Effector CD4-positive, alpha-beta T cell (primary cell): ENCODE data around the gene P2RX1.

Experiments used
- DNase-seq: peaks from one replicate; pipeline ENCODE4 v3.0.0-alpha.2; 2020

The P2RX1 gene

DNA sequence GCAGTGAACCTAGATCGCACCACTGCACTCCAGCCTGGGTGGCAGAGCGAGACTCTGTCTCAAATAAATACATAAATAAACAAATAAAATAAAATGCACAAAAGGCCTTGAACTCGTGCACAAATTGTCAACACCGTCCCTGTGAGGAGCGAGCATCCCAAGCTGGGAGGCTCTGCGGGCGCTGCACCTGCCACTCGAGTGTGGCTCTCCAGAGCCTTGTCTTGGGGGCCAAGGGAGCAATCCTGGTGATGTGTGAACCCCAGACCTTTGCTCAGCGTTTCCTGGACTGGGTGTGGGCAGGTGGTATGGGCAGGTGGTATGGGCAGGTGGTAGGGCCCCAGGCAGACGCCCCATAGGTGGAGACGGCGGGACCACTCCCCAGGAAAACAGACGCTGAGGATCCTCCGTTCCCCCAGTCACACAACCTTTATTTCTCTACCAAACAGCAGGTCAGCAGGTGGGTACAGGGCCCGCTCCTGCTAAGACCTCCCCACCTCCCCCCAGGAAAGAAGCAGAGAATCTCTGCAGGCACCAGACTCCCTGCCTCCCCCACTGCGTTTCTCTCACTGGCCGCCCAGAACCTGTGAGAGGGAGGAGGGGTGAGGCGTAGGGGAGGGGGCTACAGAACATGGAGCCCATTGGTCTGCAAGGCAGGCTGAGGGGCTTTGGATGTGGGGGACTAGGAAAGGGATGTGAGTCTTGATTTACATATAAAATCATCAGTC, 7.4 kb upstream of the P2RX1 start:
- no peak for DNase-seq

DNA sequence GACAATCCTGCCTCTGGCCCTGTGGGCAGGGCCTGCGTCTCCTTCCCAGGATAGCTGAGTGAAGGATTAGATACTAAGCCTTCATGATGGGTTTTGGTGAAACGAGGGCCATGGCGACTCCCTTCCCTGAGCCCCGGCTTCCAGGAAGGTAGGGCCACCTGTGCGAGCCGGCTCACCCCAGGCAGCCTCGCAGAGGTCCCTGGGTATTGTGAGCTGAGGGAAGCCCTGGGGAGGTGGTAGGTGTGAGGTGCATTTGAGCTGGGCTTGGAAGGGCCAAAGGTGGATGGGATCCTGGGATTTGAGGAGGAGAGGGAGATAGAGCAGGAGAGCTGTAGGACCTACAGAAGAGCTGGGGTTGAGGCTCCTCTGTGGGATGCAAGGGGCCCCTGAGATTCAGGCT, 6.5 kb upstream of the P2RX1 start:
- DNase-seq, result no peak

DNA sequence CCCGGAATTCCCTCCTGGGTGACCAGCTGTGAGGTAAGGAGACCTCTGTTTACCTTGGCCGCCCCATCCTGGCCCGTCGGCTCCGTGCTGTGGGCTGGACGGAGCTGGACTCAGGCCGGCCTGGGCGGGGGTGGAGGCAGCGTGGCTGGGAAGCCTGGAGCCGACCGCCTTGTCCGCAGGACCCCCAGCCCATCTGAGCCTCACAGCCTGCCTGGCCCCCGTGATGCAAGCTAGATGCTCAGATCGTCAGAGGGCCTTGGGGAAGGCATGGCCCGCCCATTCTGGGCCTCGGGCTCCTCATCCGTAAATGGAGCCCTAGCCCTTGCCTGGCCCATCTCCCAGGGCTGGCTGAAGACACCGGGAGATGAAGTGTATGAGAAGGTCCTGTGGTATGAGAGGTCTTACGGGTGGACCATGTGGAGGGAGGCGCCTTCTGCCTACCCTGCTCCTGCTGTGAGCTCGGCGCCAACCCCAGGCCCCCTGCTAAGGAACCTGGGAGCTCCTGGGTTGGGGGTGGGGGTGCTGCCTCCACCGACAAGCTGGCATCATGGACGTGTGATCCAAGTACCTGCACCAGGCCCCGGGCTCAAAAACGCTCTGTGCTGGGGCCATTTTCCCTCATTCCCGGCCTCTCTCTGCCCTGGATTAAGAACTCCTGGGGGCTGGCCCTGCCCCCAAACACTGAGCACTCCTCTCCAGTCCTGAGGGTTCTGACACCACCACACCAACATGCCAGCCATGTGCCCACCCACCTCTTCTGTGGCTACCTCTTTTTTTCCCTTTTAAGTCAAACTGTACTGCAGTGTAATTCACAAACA, 5.4 kb upstream of the P2RX1 start:
- DNase-seq, result no peak

DNA sequence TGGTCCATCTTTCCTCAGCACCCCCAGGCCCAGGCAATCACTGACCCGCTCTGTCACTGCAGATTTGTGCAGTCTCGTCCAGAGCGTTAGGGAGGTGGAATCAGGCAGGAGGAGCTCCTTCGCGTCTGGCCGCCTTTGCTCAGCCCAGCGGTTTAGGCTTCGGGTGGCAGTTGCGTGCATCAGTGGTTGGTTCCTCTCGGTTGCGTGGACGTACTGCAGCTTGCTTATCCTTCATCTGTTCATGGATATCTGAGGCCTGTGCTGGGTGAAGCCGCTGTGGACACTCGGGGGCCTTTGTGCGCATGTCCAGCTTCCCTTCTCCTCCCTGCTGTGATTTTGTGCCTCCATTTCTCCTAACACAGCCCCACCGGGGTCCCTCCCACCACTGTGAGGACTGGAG, 4.7 kb upstream of the P2RX1 start:
- DNase-seq, result no peak

DNA sequence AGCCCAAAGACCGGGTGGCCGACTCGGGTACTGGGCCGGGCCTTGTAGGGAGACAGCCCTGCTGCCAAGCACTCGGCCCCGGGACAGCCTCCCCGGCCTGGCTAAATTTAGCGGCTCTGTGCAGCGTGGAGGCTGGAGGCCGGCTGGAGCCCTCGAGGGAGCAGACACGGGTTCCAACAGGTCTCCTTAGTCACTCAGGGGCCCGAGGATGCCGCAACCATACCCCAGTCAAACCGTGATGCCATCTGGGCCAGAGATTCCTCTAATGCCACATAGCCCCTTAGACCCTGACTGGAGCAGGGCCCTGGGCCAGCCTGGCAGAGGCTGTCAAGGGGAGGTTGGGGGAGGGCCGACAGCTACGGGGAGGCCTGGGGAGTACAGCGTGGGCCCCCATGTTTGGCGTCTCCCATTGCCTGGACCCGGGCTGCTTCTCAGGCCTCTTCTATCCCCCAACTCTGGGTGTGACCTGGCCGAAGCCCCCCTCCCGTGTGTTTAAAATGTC, 2.9 kb upstream of the P2RX1 start:
- no peak for DNase-seq

DNA sequence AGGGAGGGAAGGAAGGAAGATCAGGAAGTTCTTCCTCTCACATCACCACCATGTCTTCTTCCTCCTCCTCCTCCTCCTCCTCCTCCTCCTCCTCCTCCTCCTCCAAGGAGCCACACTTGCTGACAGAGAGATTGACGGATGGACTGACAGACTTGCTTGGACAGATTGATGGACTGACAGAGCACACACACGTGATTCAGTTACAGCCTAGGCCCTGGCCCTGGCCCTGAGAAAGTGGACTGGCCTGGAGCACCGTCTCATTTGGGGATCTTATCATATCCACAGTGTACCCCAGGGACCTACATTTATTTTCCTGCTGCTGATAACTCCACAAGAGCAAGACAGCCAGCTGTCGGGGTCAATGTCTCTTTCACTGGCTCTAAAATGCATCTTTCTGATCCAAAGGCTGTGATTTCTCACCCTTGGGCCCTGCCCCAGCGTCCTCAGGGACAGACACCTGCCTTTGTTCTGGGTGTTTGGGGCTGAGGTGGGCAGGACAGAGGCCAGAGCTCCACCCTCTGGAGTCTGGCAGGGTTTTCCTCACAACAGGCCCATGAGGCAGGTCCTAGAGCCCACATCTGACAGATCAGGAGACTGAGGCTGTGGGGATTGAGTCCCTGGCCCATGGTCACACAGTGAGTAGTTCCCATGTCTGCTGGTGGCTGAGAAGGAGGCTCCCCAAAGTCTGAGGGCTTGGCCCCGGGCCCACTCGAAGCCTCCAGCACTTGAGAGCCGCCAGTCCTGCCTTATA, 2.3 kb upstream of the P2RX1 start:
- DNase-seq, result no peak

DNA sequence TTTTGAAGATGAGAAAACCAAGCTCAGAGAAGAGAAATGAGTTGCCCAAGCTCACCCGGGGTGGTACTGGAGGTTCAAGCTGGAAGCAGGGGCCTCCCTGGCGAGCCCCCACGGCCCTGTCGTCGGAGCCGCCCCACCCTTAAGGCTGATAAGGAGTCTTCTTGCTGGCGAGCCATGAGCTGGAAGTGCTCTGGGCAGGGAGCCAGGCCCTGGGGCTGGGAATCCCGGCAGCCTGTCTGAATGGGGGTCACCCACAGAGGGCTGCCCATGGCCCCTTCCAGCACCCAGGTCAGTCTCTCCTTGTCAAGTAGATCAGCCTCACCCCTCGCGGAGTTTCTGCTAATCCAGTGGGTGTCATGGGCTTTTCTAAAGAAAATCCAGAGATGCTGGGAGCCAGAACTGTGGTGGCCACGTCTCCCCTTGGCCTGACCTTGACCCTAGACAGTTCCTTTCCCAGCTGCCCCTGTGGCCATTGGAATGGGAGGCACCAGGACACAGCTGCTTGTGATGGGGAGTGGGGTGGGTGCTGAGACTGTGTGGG, 1.2 kb upstream of the P2RX1 start:
- no peak for DNase-seq

DNA sequence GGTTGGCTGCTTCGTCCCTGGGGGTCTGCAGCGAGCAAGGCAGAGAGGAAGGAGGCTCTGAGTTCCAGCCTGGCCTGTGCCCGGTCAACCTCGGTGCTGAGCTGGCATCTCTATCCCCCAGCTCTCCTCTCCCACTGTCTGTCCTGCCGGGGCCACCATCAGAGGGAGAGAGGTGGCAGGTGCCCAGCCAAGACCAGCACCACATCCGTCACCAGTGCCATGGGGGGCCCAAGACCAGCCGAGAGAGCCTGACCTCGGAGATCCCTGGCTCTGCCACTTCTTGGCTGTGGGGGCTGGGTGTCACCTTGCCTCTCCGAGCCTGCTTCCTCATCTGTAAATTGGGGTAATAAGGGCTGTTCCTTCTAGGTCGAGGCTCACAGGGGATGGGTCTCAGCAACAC, 560 bp upstream of the P2RX1 start:
- DNase-seq, result no peak

DNA sequence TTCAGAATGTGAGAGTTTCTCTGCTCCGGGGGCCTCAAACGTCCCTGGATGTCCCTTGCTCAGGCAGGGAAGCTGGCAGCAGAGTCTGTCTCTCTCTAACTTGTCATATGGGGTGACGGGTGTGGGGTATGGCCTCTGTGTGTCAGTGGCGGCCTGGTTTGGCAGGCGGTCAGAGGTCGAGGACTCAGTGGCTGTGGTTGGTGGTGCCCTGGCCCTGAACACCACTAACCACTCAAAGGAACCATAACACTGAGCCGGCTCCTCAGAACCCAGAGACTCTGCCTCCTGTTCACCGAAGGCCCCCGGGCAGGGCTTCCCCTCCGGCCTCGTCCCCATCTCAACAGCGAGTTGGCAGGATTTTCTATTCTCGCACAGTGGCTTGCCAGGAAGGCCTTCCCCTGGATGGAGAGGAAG, 677 bp downstream of the P2RX1 start:
- no peak for DNase-seq

DNA sequence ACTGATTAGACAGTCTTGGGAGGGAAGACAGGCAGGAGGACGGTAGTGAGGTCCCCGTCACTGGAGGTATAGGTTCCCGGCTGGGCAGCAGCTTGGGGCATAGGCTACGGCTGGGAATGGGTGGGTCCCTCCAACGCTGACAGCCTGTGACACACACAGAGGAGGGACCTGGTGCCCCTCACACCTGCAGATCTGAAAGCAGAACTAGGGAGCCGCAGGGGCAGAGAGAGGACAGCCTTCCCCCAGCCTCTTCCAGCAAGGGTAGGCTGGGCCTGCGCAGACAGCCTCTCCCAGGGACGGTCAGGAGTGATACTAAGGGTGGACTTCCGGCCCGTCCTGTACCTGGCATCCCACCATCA, 2.0 kb downstream of the P2RX1 start:
- DNase-seq, result no peak

DNA sequence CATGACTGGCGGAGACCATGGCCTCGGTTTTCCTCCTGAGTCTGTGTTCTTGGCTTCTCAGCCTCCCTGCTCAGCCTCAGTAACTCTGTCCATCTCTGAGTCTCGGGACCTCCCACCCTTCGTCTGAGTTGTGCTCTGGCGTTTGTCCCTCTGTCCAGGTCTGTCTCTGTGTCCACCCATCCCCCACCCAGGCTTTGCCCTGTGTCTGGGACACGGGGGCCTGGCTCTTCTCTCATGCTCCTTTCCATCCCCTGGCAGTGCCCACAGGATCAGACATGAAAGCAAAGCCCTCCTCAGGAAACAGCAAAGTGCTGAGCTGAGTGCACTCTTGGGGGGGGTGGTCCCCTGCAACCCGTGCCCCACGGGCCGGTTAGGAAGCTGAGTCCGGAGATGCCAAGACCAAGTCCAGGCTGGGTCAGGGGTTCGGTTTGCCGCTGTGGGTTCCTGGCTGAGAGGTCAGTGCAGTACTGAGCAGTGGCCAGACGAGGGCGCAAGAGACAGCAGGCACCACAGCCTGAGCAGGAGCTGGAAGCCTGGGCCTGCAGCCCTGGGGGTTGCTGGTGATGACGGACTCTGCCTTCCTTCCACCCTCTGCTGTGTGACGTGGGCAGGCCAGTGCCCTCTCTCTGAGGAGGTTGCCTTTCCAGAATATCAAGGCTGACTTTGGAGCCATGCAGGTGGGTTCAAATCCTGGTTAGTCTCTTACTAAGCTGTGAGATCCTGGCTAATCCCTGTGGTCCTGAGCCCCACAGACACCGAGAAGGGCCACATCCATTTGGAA, 2.5 kb downstream of the P2RX1 start:
- peak; percentile 76 for DNase-seq

DNA sequence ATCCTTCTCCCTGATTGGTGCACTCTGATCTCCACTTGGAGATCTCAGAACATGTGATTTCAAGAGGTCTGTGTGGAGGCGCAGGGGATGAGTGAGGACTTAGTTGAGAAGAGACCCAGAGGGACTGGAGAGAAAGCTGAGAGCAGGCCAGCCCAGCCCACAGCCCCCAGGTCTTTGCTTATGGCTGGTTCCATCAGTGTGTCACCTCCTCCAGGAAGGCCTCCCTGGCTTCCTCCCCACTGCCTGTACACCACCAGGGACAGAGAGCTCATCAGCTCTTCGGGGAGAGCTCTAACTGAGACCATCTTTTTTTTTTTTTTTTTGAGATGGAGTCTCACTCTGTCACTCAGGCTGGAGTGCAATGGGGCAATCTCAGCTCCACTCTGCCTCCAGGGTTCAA, 3.4 kb downstream of the P2RX1 start:
- no peak for DNase-seq

DNA sequence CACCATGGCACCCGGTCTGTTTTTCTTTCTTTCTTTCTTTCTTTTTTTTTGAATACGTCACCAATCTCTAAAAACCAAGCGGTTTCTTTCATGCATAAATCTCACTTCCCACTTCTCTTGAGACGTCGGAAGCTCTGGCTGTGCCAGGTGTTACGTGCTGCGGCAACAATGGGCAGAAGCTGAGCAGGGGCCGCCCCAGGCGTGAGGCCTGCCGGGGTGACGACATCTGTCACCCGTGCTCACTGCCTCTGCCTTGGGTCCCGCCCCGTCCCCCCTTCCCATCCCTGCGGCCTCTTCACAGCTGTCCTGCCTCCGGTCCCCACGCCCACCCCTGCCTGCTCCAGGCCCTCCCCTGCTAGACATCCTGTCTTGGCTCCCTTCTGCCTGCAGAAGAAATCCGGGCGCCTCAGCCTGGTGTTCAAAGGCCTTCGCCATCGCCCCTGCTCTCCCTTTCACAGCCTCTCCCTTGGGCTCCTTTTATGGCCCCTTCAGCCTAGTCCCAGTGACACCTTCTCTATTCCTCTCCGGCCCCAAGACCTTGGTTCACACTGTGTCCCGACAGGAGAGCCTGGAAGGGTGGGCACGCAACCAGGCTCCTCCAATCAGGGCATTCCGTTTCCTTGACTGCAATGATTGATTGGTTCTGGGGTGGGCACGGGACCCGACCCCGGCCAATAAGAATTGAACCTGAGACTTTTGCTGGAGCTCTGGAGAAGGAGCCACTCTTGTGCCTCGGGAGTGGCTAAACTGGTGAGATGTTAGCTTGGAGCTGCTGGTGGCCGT, 4.8 kb downstream of the P2RX1 start:
- DNase-seq, result peak; percentile 62

DNA sequence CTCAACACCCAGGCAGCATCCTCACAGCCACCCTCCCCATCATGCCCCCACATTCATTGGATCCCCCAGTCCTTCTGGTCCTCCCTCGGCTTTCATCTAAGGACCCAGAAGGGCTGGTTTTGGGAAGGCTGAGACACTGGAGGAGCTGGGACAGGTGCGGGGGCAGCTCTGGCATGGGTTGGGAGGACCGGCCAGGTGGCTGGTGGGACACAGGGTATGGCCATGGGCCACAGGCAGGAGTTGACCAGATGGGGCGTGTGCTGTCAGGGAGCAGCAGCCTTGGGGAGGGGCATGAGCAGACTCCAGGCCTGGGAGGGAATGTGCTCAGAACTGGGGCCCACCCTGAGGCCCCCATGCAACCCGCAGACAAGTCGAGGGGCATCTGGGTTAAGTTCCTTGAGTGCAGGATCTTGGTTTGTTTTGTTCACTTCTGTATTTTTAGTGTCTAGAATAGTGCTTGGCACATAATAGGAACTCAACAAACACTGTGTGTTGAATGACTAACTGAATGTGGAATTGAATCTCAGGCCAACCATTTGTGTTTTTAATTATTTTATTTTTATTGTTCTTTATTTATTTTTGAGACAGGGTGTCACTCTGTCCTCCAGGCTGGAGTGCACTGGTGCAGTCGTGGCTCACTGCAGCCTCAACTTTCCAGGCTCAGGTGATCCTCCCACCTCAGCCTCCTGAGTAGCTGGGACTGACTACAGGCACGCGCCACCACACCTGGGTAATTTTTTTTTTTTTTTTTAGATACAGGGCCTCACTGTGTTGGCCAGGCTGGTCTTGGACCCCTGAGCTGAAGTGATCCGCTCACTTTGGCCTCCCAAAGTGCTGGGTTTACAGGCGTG, 5.6 kb downstream of the P2RX1 start:
- no peak for DNase-seq

DNA sequence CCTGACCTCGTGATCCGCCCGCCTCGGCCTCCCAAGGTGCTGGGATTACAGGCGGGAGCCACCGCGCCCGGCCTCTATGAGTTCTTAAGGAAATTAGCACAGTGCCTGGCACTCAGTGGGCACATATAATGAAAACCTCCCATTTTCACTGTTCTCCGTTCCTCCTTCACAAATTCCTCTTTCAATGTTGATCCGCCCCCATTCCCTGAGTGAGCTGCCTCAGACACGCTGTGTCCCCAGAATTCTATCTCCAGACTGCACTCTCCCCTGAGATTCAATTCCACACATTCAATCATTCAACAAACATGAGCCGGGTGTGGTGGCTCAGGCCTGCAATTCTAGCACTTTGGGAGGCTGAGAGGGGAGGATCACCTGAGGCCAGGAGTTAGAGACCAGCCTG, 7.0 kb downstream of the P2RX1 start:
- no peak for DNase-seq

DNA sequence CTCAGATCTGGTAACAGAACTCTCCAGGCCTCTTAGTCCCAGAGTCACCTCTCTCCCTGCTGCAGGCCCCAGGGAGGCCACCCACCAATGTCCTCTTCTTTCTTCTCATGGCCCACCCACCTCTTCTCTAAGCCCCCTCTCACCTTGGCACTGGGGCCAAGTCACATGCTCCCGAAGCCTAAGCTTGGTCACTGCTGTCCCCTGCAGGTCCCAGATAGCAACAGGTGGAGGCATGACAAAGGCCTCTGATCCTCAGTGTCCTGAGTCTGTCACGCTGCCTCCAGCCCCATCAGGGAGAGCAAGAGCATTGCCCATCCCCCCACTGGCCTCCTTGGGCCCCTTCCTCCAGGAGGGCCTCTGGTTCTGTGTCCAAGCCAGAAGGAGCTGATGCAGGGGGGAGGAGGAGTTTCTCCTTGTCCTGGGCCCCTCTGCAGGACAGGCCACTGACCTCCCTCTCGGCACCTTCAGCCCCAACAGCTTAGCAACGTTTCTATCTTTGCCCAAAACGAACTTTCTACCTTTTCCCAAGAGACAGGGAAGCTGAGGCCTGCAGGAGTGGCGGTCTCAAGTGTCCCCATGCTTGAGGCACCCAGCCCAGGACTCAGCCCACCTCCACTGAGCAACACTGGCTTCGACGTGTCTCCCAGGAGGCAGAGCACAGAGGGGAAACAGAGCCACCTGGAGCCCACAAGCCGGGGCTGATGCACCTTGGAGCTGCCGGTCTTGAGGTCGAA, 8.6 kb downstream of the P2RX1 start:
- DNase-seq, result no peak

DNA sequence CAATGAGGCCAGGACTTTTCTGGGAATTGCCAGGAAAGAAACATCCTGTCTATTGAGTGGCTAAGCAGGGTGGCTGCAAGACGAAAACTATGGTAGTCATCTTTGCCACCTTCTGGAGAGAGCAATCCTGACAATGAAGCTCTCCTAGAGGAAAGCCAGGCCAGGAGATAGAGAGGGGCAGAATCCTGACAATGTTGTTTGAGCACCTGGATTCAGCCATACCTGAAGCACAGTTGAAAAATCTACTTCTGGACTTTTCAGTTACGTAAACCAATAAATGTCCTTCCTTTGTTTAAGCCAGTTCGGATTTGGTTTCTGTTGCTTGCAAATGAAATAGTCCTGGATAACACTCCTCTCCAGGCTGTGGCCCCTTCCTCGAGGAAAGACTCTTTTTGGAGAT, 9.4 kb downstream of the P2RX1 start:
- no peak for DNase-seq

DNA sequence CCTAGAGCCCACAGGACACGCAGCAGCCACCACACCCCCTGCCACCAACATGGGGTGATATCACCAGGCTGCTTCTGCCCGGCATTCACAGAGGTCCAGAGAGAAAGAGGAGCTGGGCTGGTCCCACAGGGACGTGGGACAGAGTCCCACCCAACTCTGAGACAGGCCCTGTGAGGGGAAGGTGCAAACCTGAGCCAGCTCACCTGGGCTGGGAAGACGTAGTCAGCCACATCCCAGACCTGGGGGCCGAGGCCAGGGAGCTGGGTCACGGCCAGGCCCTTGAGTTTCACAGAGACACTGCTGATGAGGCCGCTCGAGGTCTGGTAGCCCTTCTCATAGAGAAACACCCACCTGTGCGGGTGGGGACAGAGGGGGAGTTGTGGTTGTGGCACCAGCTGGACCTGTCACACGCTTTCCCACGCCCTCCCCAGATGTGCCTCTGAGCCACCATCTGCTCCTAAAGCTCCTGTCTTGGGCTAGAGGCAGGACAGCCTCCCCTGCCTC, 11.2 kb downstream of the P2RX1 start:
- DNase-seq, result no peak

DNA sequence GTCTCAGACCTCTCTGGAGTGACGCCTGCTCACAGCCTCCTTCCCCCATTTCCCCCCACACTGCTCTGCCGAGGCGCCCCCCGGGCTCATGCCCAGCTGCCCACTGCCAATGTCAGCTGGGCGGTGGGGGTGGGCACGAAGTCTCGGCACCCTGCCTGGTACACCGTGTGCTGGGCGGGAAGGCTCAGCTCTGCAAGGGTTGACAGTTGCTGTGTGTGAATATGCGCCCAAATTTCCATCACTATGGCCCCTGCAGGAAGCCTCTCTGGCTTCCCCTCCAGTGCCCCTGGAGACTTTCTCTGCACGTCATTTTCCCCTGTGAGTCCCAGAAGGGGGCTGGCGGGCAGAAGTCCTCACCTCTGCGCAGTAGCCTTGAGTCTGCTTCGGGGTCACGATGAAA, 11.8 kb downstream of the P2RX1 start:
- DNase-seq, result no peak

DNA sequence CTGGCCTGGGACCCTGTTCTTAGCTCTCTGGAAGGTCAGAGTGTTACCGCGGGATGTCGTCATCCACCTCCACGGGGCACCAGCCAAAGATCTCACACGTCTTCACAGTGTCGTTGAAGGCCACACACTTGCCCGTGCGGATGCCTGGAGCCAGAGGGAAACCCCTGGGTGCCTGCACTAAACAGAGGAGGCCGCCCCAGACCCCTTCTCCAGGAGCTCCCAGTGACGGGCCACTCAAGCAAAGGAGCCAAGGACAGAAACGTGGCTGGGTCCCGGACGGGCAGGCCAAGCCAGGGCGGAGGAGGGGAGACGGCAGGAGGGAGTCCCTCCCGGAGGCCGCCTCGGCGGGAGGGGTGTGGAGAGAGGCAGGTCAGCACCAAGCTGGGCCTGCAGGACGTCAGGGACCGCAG, 12.4 kb downstream of the P2RX1 start:
- no peak for DNase-seq
